GM19452 (cell line): ENCODE measurements around the gene CKS1B.
"Not testable (repeated sequence)": the region's sequence is repeated elsewhere in the genome, so short reads cannot be mapped to it uniquely, and the experiment has no call there.

Experiments used
- ATAC-seq: cut with Tn5 transposase; IDR thresholded peaks from one replicate; pipeline ENCODE4 v1.9.1; 2021; ENCODE audit not compliant: unreplicated experiment

CKS1B gene

DNA sequence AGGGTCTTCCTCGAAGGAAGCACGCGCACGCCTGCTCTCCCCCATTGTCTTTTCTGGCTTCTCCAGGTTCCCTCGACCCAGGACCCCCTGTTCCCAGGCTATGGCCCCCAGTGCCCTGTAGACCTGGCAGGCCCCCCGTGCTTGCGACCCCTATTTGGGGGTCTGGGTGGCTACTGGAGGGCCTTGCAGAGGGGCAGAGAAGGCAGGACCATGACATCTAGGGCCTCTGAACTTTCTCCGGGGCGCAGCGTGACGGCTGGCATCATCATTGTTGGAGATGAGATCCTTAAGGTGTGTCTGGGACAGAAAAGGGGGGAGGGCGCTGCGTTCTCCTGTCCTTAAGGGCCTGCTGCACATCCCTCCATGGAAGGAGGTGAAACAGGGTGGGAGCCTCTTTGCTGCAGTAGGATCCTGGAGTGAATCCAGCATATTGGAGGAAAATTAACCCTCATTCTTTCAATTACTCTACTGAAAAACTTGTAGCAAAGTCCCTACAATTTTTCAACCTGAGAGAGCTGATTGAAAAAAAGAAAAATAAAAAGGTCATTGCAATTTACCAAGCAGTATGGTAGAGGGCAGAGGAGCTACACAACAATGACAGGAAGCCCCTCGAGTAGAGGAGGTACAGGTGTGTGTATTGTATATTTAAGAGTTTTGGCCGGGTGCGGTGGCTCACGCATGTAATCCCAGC, 9.4 kb downstream of the CKS1B start:
- no peak for ATAC-seq

DNA sequence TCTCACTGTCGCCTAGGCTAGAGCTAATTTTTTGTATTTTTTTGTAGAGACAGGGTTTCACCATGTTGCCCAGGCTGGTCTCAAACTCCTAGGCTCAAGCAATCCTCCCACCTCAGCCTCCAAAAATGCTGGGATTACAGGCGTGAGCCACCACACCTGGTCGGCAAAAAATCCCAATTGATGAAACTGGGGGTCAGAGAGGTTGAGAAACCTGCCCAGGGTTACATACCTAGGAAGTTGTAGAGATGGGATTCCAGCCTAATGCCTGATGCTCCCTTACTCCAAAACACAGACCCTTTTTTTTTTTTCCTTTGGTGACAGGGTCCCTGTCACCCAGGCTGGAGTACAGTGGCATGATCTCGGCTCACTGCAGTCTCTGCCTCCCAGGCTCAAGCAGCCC, 12.3 kb downstream of the CKS1B start:
- not testable (repeated sequence) for ATAC-seq

DNA sequence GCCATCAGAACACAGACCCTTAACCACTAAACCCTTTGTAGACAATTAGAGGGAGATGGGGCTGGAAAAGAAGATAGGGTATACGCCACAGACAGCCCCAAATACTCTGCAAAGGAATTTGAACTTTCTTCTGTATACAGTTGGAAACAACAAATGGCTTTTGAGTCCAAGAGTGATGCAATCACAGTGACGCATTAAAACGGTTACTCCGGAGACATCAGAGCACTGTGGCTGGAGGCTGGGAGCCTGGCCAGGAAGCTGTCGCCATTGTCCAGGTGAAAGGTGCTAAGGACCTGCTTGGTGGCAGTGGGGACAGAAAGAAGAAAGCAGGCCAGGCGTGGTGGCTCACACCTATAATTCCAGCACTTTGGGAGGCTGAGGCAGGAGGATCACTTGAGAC, 12.8 kb downstream of the CKS1B start:
- no peak for ATAC-seq

DNA sequence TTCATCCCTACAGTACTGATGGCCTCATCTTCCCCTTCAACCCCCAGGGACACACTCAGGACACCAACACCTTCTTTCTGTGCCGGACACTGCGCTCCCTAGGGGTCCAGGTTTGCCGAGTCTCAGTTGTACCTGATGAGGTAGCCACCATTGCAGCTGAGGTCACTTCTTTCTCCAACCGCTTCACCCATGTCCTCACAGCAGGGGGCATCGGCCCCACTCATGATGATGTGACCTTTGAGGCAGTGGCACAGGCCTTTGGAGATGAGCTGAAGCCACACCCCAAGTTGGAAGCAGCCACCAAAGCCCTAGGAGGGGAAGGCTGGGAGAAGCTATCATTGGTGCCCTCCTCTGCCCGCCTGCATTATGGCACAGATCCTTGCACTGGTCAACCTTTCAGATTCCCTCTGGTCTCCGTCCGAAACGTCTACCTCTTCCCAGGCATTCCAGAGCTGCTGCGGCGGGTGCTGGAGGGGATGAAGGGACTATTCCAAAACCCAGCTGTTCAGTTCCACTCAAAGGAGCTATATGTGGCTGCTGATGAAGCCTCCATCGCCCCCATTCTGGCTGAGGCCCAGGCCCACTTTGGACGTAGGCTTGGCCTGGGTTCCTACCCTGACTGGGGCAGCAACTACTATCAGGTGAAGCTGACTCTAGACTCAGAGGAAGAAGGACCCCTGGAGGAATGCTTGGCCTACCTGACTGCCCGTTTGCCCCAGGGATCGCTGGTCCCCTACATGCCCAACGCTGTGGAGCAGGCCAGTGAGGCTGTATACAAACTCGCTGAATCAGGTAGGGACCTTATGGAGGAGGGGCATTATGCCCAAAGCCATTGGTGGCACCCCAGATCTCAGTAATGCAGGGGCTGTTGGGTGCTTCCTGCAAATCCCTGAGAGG, 13.8 kb downstream of the CKS1B start:
- no peak for ATAC-seq

DNA sequence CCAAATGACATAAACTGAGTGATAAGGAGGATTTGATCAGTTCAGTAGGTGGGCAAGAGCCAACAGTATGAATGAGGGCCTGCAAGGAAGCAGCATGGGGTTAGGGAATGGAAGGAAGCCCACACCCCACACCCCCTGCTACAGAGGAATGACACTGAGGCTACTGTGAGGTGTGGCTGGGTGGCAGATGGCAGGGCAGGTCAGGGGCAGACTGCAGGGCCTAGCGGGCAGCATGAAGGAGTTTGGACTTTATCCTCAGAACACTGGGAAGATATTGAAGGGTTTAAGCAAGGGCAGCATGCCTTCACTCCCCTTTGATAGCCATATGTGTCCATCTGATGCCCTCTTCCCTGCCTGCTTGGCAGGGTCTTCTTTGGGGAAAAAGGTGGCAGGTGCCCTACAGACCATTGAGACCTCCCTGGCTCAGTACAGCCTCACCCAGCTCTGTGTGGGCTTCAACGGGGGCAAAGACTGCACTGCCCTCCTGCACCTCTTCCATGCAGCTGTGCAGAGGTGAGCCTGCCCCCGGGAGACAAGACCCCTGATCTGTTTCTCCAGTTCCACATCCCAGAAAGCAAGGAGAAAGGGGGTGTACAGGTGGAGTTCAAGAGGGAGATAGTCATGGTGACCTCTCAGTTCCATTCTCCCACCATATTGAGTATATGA, 14.8 kb downstream of the CKS1B start:
- ATAC-seq, result no peak

DNA sequence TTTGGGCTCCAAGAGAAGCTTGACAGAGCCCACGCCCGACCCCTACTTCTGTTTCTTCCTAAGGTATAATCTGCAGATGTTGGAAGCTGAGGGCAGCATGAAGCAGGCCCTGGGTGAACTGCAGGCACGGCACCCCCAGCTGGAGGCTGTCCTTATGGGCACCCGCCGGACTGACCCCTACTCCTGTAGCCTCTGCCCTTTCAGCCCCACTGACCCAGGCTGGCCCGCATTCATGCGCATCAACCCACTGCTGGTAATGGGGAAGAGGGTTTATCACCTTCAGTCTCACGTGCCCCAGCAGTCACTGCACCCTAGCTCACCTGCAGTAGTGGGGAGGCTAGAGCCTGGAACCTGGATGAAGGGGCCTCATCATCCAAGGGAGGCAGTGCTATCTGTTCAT, 15.8 kb downstream of the CKS1B start:
- ATAC-seq, result no peak

DNA sequence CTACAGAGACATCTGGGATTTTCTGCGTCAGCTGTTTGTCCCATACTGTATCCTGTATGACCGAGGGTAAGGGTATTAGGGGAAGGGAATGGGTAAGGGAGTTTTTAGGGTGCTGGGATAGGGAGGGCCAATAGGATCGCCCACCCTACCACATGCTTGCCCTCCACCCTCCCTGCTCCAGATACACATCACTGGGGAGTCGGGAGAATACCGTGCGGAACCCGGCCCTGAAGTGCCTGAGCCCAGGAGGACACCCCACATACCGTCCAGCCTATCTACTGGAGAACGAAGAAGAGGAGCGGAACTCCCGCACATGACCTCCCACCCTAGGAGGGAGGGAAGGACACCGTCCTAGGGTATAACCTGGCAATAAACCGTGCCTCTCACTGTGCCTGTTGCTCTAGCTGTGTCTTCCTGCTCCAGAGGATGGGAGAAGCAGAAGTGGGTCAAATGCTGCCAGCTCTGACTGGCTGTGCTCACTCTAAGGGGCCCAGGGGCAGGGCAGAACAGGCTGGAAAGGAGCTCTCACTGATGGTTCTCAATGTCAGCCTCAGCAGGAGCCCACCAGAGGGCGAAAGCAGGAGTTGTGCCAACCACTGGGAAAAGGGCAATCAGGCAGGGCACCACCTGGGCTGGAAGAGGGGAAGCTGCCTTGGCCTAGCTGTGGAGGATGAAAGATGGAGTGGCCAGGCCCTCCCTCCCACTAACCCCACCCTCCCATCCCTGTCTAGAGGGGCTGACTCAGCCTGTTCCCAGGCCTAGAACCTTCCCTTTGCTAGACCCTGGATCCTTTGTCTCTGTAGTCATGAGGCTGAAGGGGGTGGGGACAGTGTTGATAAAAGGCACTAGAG, 18.5 kb downstream of the CKS1B start:
- ATAC-seq, result no peak

DNA sequence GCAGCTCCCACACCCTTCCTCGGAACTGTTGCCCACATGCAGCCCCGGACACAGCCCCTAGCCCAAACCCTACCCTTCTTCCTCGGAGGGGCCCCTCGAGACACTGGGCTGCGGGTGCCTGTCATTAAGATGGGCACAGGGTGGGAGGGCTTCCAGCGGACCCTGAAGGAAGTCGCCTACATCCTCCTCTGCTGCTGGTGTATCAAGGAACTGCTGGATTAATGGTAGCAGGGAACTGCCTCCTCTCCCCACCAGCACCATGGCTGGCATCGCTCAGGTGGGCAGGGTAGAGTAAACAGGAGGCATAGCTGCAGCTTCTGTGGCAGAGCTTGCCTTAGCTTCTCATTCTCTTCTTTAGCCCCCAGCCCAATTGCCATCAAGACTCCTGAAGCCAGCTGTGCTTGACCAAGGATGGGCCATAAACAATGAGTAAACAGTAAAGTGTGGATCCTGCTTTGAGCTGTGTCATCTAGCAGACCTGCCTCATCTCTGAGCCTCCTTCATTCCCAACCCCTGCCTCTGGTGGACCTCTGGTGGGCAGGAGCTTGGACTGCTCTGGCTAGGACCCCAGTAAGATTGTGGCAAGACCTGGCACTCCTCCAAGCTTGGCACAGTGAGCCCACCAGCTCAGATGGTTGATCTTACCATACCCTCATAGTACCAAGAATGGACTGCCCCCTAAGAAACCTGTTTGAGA, 19.2 kb downstream of the CKS1B start, which contains the start of gene LENEP:
TSS of gene LENEP (plus strand) at position 15 of the 697 bp plus-strand sequence. CDS start at position 37, 22 bp downstream.
- ATAC-seq, result no peak

DNA sequence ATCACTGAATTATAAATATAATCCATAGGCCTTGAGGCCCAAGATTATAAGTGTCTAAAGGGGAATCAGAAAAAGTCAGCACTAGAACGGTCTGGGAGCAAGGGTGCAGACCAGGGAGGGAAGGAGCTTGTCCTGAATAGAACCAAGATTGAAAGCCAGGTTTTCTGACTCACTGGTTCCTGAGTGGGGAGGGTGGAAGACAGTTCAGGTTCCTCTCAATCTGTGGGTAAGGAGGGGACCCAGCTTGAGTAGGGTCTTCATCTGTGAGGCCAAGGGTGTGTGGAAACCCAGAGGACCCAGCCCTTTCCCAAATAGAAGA, 19.7 kb downstream of the CKS1B start:
- ATAC-seq, result no peak

DNA sequence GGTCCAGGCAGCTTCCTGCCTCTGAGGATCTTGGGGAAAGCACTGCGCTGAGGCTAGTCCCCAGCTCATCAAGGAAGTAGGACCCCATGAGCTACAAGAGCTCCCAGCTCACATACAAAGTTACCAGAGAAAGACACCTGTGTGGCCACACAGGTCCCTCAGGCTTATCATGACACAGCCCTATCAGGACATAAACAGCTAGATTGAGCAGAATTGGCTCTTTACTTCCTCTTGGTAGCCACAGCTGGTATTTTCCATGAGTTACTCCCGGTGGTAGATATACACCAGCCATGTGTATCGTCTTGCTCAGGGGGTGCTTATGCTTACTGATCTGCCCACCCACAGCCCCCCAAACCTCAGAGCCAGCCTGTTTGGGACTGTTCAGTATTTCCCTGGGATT, 20.1 kb downstream of the CKS1B start:
- ATAC-seq, result no peak

DNA sequence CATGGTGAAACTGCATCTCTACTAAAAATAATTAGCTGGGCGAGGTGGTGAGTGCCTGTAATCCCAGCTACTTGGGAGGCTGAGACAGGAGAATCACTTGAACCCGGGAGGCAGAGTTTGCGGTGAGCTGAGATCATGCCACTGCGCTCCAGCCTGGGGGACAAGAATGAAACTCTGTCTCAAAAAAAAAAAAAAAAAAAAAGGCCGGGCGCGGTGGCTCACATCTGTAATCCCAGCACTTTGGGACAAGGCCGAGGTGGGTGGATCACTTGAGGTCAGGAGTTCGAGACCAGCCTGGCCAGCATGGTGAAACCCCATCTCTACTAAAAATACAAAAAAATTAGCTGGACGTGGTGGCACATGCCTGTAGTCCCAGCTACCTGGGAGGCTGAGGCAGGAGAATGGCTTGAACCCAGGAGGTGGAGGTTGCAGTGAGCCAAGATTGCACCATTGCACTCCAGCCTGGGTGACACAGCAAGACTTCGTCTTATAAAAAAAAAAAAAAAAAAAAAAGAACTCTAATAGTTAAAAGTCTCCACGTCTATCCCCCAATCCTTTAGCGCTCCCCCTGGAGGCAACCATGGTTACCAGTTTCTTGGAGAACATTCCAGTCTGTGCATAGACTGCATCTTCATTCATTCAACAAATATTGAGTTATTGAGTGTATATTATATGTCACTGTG, 21.0 kb downstream of the CKS1B start:
- ATAC-seq, result not testable (repeated sequence)

DNA sequence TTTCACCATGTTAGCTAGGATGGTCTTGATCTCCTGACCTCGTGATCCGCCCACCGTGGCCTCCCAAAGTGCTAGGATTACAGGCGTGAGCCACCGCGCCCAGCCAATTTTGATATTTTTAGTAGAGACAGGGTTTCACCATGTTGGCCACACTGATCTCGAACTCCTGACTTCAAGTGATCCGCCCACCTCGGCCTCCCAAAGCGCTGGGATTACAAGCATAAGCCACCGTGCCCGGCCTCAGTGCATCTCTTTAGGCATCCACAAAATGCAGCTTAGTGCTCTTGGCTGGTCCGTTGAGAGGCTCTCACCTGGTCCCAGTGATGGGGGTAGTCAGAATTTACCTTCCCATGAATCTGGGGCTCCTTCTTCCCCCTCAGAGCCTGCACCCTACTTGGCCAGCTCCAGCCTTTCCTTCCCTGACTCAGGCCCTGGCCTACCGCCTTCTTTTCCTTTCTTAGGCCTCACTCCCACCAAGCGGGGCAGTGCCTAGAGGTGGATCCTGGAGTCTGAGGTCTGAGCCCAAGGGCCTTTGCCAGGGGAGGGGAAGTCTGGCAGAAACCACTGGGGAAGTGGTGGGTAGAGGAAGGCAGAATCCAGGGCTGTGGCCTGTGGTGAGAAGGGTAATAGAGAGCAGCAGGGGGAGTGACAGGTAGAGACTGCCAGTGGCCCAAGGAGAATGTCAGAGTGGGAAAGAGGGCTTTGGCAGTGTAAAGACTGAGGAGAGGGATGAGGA, 22.7 kb downstream of the CKS1B start:
- no peak for ATAC-seq

DNA sequence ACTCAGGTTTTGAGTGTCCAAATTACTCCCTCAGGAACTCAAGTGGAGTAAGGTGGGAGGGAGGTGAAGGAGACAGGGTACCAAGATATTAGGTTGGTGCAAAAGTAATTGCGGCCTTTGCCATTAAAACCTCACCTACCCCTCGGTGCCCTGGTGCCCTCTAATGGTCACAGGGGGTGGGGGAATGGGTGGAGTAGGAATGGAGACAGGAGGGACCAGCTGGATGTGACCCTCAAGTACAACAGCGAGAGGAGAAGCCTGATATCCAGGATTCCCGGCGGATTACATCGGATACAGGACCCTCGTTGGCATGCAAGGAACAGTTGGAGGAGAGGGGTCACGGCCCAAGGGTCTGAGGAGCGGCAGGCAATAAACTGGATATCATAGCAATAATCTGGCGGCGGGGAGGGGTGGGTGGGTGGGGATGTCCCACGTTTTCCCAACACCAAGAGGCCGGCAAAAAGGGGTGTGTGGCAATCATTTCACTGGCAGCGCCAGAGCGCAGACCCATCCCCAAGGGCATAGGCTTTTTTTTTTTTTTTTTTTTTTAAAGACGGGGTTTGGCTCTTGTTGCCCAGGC, 23.8 kb downstream of the CKS1B start:
- ATAC-seq, result no peak

DNA sequence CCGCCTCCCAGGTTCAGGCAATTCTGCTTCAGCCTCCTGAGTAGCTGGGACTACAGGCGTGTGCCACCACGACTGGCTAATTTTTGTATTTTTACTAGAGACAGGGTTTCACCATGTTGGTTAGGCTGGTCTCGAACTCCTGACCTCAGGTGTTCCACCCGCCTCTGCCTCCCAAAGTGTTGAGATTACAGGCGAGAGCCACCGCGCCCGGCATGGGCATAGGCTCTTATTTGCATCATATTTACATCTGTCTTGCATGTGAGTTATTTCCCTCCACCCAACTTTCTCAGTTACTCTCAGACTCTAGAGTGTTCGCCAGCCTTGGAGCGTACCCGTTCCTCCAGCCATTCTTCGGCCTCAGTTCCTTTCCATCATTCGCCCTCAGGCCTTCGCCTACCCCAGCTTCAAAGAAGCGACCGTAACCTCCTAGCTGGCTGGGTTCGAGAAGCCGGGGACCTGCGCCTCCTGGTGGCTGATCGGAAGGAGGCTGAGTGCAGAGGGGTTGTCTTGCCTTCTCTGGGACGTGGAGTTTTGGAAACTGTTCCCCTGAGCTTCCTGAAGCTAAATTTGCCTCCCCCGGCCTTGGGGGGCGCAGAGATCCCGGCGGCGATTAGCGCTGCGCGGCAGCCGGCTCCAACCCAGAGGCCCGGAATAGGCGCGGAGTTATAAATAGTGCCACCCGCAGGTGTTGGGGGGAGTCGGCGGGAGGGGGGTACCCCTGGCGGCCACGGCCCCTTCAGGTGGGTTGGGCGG, 24.5 kb downstream of the CKS1B start:
- no peak for ATAC-seq

DNA sequence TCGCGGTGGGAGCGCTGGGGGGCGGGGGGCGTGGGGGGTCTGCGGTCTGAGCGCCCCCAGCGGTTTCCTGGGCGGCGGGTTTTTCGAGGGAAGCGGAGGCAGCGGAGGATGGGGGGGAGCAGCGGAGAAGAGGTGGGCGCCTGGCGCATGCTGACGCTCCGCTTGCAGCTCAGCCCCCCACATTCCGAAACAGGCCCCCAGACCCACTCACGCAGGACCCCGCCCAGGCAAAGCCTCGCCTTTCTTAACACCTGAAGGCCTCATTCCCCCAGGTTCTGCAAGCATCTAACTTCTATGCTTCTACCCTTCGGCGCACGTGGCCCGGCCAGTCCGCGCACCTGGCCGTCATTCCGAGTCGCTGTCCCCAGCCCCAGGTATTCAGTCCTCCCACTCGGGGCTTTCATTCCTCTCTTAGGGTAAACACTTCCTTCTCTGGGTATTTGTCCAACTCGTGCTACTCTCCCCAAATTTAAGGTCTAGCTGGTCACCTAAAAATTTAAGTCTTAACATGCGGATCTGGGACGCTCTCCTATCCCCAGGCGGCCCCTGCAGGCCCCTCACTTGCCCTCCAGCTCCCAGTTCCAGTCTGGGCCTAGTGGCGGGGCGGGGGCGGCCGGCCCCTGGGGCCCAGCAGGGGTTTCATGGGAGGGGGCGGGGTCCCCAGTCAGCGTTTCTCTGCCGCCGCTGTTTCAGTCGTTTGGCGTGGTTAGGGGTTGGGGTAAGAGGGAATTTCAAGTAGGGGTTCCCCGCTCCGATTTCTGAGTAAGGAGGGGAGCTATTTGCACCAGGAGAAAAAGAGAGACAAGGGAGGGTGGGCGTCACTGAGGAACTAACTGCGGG, 25.3 kb downstream of the CKS1B start:
- ATAC-seq, result no peak

DNA sequence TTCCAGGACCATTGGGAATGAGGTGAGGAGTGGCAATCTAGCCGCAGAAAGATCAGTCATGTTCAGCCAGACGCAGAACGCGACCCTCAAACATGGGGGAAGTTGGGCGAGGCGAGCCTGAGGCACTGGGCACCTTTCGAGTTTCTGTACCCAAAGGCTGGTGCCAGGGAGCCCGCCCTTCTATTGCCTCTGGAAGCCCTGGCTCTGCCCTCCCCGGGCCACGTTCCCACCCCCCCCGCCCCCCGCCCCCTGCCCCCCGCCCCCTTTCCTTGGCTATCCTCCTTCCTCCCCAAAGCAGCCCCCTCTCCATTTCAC, 25.9 kb downstream of the CKS1B start:
- ATAC-seq, result no peak

DNA sequence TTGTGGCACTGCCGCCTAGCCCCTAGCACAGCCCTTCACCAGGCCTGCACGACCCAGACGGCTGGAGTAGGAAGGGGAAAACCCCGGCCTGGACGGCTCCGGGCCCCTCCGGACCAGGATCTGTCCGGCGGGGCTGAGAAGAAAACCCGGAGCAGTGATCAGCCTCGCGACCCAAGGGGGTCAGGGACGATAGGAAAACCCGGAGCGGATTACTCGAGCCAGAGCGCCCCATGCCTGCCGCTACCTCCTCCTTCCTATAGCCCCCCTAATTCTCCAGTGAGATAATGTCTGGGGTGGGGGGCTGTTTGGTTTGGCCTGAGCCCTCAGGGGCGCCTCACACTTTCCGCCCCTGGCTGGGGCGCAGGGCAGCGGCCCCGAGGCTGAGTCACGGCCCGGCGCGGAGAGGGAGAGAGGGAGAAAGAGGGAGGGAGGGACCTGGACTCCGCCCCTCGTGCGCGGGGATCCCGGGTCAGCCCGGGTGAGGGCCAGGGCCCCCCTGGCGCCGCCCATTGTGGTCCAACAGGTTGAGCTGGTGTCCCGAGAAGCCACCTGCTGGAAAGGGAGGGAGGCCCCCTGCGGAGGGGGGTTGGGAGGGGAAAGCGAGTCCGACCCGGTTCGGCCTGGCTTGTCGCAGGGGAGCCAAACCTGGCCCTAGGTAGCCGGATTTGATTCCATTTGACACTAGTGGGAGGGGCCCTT, 26.4 kb downstream of the CKS1B start:
- peak; percentile 47 for ATAC-seq
